GM23338 (cell line): ENCODE data around the gene PTN. TPM values are rescaled to one million over a fixed set of nuclear protein-coding genes. Genes with fewer than 3 reads are reported as not detected.

Experiments used
- ATAC-seq: fragments of 200-7000 bp; cut with Tn5 transposase; 3 replicates; pipeline ENCODE4 v1.9.1; 2020
- DNase-seq: peaks from one replicate; pipeline ENCODE4 v3.0.0-alpha.2; 2015; ENCODE audit warnings: low spot score
- H2AFZ ChIP-seq: fragments of 200-600 bp; sonication (generic); 2 replicates; pipeline ENCODE4 v1.8.0; 2016; ENCODE audit warnings: antibody characterized with exemption, mild to moderate bottlenecking, moderate library complexity
- H3F3A ChIP-seq: fragments of 200-600 bp; sonication (generic); replicated peaks from 2 replicates; pipeline ENCODE4 v1.8.0; 2017; ENCODE audit warnings: antibody characterized with exemption, mixed run types, low read depth
- H3K27ac ChIP-seq: fragments of 200-600 bp; sonication (generic); 2 replicates; pipeline ENCODE4 v1.6.1; 2016; ENCODE audit warnings: low read depth
- H3K27me3 ChIP-seq: fragments of 200-600 bp; sonication (generic); 2 replicates; pipeline ENCODE4 v1.8.0; 2016; ENCODE audit warnings: mild to moderate bottlenecking, mixed run types, moderate library complexity; ENCODE audit not compliant: insufficient read depth
- H3K36me3 ChIP-seq: fragments of 200-600 bp; sonication (generic); 2 replicates; pipeline ENCODE4 v1.8.0; 2016; ENCODE audit warnings: mild to moderate bottlenecking; ENCODE audit not compliant: insufficient read depth
- H3K4me1 ChIP-seq: fragments of 200-600 bp; sonication (generic); 2 replicates; pipeline ENCODE4 v1.8.0; 2016; ENCODE audit warnings: mild to moderate bottlenecking, moderate library complexity; ENCODE audit not compliant: insufficient read depth
- H3K4me2 ChIP-seq: fragments of 200-600 bp; sonication (generic); 2 replicates; pipeline ENCODE4 v1.7.1; 2017; ENCODE audit warnings: mixed run types
- H3K4me3 ChIP-seq: fragments of 200-600 bp; sonication (generic); 2 replicates; pipeline ENCODE4 v1.6.1; 2016; ENCODE audit warnings: mixed run types
- H3K79me2 ChIP-seq: fragments of 200-600 bp; sonication (generic); replicated peaks from 2 replicates; pipeline ENCODE4 v1.8.0; 2017; ENCODE audit warnings: mild to moderate bottlenecking; ENCODE audit not compliant: insufficient read depth
- H3K9me2 ChIP-seq: fragments of 200-600 bp; sonication (generic); 2 replicates; pipeline ENCODE4 v1.8.0; 2017; ENCODE audit not compliant: insufficient read depth
- H4K20me1 ChIP-seq: fragments of 200-600 bp; sonication (generic); replicated peaks from 2 replicates; pipeline ENCODE4 v1.8.0; 2017; ENCODE audit warnings: mild to moderate bottlenecking; ENCODE audit not compliant: insufficient read depth
- H3K27ac Mint-ChIP-seq: 2 replicates; pipeline ENCODE4 v1.8.0; 2020; ENCODE audit warnings: inconsistent platforms, mild to moderate bottlenecking, moderate library complexity, mixed read lengths
- H3K27me3 Mint-ChIP-seq: 3 replicates; pipeline ENCODE4 v1.8.0; 2022; ENCODE audit warnings: low read depth, mild to moderate bottlenecking, moderate library complexity, mixed read lengths, inconsistent platforms; ENCODE audit not compliant: insufficient read depth, poor library complexity
- H3K36me3 Mint-ChIP-seq: 3 replicates; pipeline ENCODE4 v1.8.0; 2021; ENCODE audit warnings: low read depth, mild to moderate bottlenecking, inconsistent platforms, moderate library complexity, mixed read lengths
- H3K4me1 Mint-ChIP-seq: 3 replicates; pipeline ENCODE4 v1.8.0; 2020; ENCODE audit warnings: mild to moderate bottlenecking, inconsistent platforms, mixed read lengths
- H3K4me3 Mint-ChIP-seq: 3 replicates; pipeline ENCODE4 v1.8.0; 2021; ENCODE audit warnings: moderate library complexity, mild to moderate bottlenecking, inconsistent platforms, mixed read lengths
- H3K9me3 Mint-ChIP-seq: 3 replicates; pipeline ENCODE4 v1.8.0; 2020; ENCODE audit warnings: moderate library complexity, mild to moderate bottlenecking, inconsistent platforms, mixed read lengths
- CREB1 ChIP-seq: fragments of 250-450 bp; sonication (Bioruptor Pico); IDR thresholded peaks from 2 replicates; pipeline ENCODE4 v1.5.0; 2020; ENCODE audit warnings: low read depth, mild to moderate bottlenecking, moderate library complexity
- CTCF ChIP-seq, 2 experiments: fragments of 200-600 bp in 1 of 2; sonication (generic) in 1 of 2; conservative IDR thresholded peaks; 2 replicates each; pipeline versions ENCODE4 v1.5.1 to v1.6.1; 2016 to 2017; ENCODE audit warnings: antibody characterized with exemption in 2 of 2, low read depth in 2 of 2, mild to moderate bottlenecking in 2 of 2, moderate library complexity in 1 of 2
- ETS1 ChIP-seq: IDR thresholded peaks from 2 replicates; pipeline ENCODE4 v1.6.1; 2016; ENCODE audit warnings: antibody characterized with exemption
- EZH2 ChIP-seq: fragments of 200-600 bp; sonication (generic); IDR thresholded peaks from one replicate; pipeline ENCODE4 v1.8.0; 2017; ENCODE audit warnings: antibody characterized with exemption, mild to moderate bottlenecking, low read depth; ENCODE audit not compliant: unreplicated experiment
- EZH2phosphoT487 ChIP-seq: fragments of 200-600 bp; sonication (generic); IDR thresholded peaks from one replicate; pipeline ENCODE4 v1.8.1; 2018; ENCODE audit warnings: antibody characterized with exemption; ENCODE audit not compliant: unreplicated experiment
- JUNB ChIP-seq: IDR thresholded peaks from one replicate; pipeline ENCODE4 v1.6.1; 2016; ENCODE audit warnings: antibody characterized with exemption; ENCODE audit not compliant: unreplicated experiment
- NANOG ChIP-seq: IDR thresholded peaks from 2 replicates; pipeline ENCODE4 v1.6.1; 2016; ENCODE audit warnings: antibody characterized with exemption, borderline replicate concordance
- POLR2AphosphoS5 ChIP-seq: IDR thresholded peaks from 2 replicates; pipeline ENCODE4 v1.6.1; 2016; ENCODE audit warnings: antibody characterized with exemption, low read depth
- REST ChIP-seq: IDR thresholded peaks from one replicate; pipeline ENCODE4 v1.6.1; 2018; ENCODE audit warnings: antibody characterized with exemption; ENCODE audit not compliant: unreplicated experiment
- ZNF114 ChIP-seq: fragments of 250-450 bp; sonication (Bioruptor Pico); IDR thresholded peaks from 2 replicates; pipeline ENCODE4 v1.5.0; 2020; ENCODE audit warnings: mild to moderate bottlenecking, moderate library complexity
- ZNF331 ChIP-seq: fragments of 250-450 bp; sonication (Bioruptor Pico); IDR thresholded peaks from 2 replicates; pipeline ENCODE4 v1.5.0; 2020; ENCODE audit warnings: low read depth, mild to moderate bottlenecking, moderate library complexity
- long read RNA-seq: library from polyadenylated mRNA; unstranded; transcript quantifications from one replicate; pipeline ENCODE4 v2.0.0, GENCODE V29; 2020; ENCODE audit not compliant: unreplicated experiment
- polyA plus RNA-seq: library from polyadenylated mRNA; unstranded; fragments of >200 nt; fragmentation: Nextera tagmentation; extraction: Ambion mirVana; gene quantifications from 2 replicates; pipeline ENCODE4 v1.2.1, GENCODE V29; 2016
- total RNA-seq: library from RNA; depleted of rRNA; stranded (reverse); fragments of >200 nt; shearing (Covaris generic); gene quantifications from 2 replicates; pipeline ENCODE4 v1.2.3, GENCODE V29; 2014; rRNA removed

PTN gene
- 18.5 and 20.1 TPM in 2 replicates for total RNA-seq
- 39.4 and 42.2 TPM in 2 replicates for polyA plus RNA-seq
- long read RNA-seq, transcript PTN-201 (5 exons, 1,614 nt): major isoform, 10 of 26 reads
- long read RNA-seq, partial matches to known transcripts: 13 of 26 reads
- long read RNA-seq, other reads (novel, unspliced or antisense): 3 of 26 reads

GRCh38 chr7:137343281-137343841 lies at the start of gene PTN:
Gene PTN (minus strand): TSS chr7:137343733. CDS start chr7:137254973, 88,760 bp downstream.
- Histone ChIP-seq H2AFZ (peak within 1 kb of the TSS; percentile 93), H3K27me3 (peaks cover 15% of the 10 kb centered on the region), H3K4me1 (peaks cover 39% of the 10 kb centered on the region), H3K36me3 (no peaks in the 10 kb centered on the region), H3K4me3 (peak within 1 kb of the TSS; percentile 65), H4K20me1 (no peaks in the 10 kb centered on the region), H3K9me2 (0 out of 2 replicates have a peak, but pooled peaks cover 7% of the 10 kb centered on the region), H3K27ac (no peak within 1 kb of the TSS), H3K4me2 (peak within 1 kb of the TSS; percentile 89), H3F3A (no peaks in the 10 kb centered on the region), H3K79me2 (0 out of 2 replicates have a peak, but pooled peaks cover 5% of the 10 kb centered on the region)
- peaks cover 52% of the 10 kb centered on the region for H3K4me1 Mint-ChIP-seq
- ATAC-seq (peak; percentile 93), DNase-seq (peak; percentile 82)
- TF ChIP-seq EZH2phosphoT487 (no peak), ETS1 (no peak), JUNB (no peak), ZNF114 (CRISPR knock-in tag) (no peak)
- peak within 1 kb of the TSS; percentile 87 for H3K4me3 Mint-ChIP-seq
- peaks cover 6% of the 10 kb centered on the region; the same call in 1 of the 3 replicates for H3K36me3 Mint-ChIP-seq
- H3K27me3 Mint-ChIP-seq: peaks cover 14% of the 10 kb centered on the region
- peak within 1 kb of the TSS; percentile 47 for H3K27ac Mint-ChIP-seq
- H3K9me3 Mint-ChIP-seq: no peaks in the 10 kb centered on the region

- ATAC-seq (no peak), DNase-seq (no peak)
- peaks cover 27% of the 10 kb centered on the region for H3K4me1 ChIP-seq
- H3F3A ChIP-seq: no peaks in the 10 kb centered on the region
- no peaks in the 10 kb centered on the region for H3K27me3 ChIP-seq
- H3K79me2 ChIP-seq: no peaks in the 10 kb centered on the region
- no peak overlapping the region for H3K27ac Mint-ChIP-seq
- no peaks in the 10 kb centered on the region for H4K20me1 ChIP-seq
- H3K9me3 Mint-ChIP-seq: no peaks in the 10 kb centered on the region
- H3K4me3 ChIP-seq: no peak overlapping the region
- peaks cover 2% of the 10 kb centered on the region for H3K27me3 Mint-ChIP-seq
- no peak overlapping the region for H3K4me3 Mint-ChIP-seq
- H3K36me3 Mint-ChIP-seq: no peaks in the 10 kb centered on the region
- no peak overlapping the region for H2AFZ ChIP-seq
- H3K36me3 ChIP-seq: no peaks in the 10 kb centered on the region
- H3K4me2 ChIP-seq: no peak overlapping the region
- no peak overlapping the region for H3K27ac ChIP-seq
- H3K4me1 Mint-ChIP-seq: peaks cover 24% of the 10 kb centered on the region
- no peaks in the 10 kb centered on the region for H3K9me2 ChIP-seq
- no peak for TF ChIP-seq CREB1
- TF ChIP-seq ZNF331 (CRISPR knock-in tag): no peak
- TF ChIP-seq NANOG: no peak
- no peak for TF ChIP-seq POLR2AphosphoS5
- TF ChIP-seq ETS1: no peak
- TF ChIP-seq CTCF (conservative IDR thresholded peaks at IDR 0.05; ENCODE audit: low read depth in 2 of 2): no peak
- TF ChIP-seq REST: no peak
- TF ChIP-seq EZH2: no peak
- no peak for TF ChIP-seq ZNF114 (CRISPR knock-in tag)
- TF ChIP-seq JUNB: no peak
Measured at GRCh38 chr7:137390076-137390475, 46.5 kb upstream of the PTN start.
